Stimulated activated CD4-positive, alpha-beta T cell treated with anti-CD3 and anti-CD28 coated beads, Interleukin-1b, Interleukin-23, amount 100 ng/mL, for 4 hours (primary cell): Measurements from ENCODE around the gene ALPK1.
"Not testable (repeated sequence)": the region's sequence is repeated elsewhere in the genome, so short reads cannot be mapped to it uniquely, and the experiment has no call there.

Source experiments
- DNase-seq, 2 donors: peaks; one replicate each; pipeline ENCODE4 v3.0.0-alpha.2; 2020; ENCODE audit warnings: low read depth in 2 of 2

ALPK1 gene

DNA sequence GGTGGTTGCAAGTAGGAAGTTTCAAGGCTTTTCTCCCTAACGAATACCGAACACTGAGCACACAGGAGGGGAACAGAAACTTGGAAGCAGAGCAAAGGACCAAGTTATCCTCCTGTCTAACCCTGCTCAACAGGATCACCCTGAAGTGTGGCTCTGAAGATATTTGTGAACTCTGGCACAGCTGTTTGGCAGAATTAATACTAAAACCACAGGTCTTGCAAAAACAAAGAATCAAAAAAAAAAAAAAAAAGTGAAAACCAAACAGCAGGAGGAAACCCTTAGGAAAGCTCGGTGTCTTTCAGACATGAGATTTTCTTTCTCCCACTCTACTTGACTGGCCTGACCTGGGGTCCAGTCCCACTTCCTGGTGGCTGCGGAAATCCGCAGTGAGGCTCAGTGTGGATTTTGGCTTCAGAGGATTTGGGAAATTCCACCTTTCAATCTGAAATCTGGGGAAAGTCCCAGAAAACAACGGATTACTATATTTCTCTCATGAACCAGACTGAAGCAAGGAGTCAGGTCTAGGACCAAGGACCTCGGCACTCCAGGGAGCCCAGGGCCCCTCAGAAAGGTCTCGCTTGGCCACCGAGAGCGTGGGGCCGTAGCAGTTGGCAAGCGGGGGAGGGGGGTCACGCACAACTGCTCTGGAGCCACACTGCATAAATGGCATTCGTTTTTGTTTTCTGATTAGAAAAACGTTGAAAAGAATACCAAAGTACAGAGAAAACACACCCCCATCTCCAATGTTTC is 12.3 kb upstream of the ALPK1 start:
- DNase-seq: no peak

DNA sequence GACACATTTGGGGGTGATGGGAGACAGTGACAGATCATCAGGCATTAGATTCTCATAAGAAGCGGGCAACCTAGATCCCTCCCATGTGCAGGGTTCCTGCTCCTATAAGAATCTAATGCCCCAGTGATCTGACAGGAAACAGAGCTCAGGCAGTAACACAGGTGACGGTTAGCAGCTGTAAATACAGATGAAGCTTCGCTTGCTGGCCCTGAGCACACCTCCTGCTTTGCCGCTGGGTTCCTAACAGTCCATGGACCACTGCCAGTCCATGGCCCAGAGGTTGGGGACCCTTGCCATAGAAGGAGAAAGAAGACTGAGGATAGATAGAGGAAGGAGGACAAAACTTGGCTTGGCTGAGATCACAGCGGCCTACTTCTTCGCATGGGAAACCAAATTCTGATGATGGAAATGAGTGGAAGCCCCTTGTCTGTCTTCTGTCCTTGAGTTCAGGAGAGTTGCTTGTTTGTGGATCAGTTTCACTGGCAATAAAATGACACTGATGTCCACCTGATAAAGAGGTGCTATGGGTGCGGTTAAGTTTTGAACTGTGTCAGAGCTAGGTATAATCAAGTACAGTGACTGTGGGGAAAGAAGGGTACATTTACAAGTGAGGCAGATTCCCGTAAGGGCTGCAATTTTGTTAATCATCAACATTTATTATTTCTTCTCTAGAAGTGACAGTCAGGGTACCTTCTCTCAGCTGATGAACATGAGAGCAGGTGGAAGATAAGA is 9.7 kb upstream of the ALPK1 start:
- no peak for DNase-seq

GRCh38 chr4:112288455-112288854 is 8.7 kb upstream of the ALPK1 start:
- no peak for DNase-seq

DNA sequence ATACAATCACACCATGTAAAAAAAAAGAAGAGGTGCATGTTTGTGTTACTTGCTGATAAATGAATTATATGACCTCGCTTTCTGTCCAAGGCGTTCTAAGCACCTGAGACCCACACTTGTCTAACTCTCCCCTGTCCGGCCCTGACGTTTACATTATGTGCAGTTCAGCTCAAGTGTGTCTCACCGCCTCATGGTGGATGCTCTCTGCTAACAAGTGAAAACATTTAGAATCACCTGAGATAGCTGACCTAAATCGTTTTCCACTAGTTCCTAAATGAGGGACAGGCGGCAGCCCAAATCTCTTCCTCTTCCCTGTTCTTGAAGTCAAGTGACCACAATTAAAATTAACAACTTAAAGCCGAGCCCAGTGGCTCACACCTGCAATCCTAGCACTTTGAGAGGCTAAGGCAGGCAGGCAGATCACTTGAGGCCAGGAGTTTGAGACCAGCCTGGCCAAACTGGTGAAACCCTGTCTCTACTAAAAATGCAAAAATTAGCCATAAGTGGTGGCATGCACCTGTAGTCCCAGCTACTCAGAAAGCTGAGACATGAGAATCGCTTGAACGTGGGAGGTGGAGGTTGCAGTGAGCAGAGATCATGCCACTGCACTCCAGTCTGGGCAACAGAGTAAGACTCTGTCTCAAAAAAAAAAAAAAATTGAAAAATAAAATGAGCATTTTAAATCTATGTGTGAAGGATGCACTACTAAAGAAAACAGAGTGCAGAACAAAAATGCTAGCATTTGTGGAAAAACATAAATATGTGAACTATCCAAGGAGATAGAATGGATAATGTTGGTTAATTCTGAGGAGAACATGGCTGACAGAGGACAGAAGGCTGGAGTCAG is 7.5 kb upstream of the ALPK1 start:
- DNase-seq: no peak

DNA sequence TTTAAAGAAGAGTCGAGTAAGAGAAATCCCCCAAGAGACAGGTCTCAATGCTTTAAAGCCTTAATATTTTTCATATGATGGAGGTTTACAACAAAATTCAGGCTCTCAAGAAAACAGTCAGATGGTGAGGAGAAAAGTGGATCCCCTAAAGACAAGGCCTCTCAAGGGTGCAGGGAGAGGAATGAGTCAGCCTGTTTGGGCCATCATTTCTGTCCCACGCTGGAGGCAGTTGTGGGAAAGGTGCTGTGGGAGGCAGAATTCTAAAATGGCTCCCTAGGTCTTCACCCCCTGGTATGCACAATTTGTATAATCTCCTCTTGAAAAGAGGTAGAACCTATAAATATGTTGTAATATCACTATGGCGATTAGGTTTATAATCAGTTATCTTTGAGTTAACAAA is 6.8 kb upstream of the ALPK1 start:
- DNase-seq: no peak

- DNase-seq: no peak
Measured at GRCh38 chr4:112299721-112300120, 2.6 kb downstream of the ALPK1 start.

DNA sequence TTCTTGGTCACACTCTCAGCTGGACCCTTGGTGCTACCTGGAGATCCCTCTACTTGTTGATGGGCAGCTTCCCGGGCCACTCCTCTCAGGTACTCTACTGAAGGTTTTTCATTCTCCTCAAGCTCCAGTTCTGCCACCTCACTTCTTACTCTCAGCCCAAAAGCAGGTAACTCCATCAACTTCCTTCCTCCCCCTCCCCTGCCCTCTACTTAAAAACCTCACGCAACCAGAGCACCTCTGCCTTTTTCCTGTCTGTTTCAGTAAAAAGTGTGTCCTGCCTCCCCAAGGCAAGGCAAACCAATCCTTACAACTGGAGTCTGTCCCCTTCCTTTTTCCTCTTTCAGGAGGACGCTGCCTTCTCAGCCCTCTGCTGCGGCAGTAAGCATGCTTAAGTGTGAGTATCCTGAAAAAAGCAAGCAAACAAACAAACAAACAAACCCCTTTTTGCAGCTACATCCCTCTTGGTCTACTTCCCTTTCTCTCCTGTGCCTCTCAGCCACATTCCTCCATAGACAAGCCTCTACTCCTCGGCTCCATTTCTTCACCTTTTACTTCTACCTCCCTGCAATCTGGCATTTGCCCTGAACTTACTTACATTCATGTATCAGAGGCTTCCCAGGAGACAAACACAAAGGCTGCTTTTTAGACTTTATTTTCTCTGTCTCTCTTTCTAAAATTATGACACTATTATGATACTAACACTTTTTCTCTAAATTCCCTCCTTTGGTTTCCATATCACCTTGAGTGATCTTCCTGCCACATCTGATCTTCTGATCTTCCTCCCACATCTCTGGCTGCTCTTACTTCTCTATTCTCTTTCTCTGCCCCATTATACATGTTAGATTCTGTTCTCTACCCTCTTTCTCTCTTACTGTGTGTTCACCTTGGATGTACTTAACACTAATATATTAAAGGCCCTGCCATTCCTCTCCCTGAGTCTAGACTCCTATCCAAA is 5.4 kb downstream of the ALPK1 start:
- no peak for DNase-seq

DNA sequence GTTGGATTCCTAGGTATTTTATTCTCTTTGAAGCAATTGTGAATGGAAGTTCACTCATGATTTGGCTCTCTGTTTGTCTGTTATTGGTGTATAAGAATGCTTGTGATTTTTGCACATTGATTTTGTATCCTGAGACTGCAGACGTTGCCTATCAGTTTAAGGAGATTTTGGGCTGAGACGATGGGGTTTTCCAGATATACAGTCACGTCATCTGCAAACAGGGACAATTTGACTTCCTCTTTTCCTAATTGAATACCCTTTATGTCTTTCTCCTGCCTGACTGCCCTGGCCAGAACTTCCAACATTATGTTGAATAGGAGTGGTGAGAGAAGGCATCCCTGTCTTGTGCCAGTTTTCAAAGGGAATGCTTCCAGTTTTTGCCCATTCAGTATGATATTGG is 8.3 kb downstream of the ALPK1 start:
- DNase-seq: not testable (repeated sequence)

GRCh38 chr4:112309263-112309791 is 12.2 kb downstream of the ALPK1 start:
- not testable (repeated sequence) for DNase-seq

- no peak for DNase-seq
Measured at GRCh38 chr4:112311516-112311915, 14.3 kb downstream of the ALPK1 start.

DNA sequence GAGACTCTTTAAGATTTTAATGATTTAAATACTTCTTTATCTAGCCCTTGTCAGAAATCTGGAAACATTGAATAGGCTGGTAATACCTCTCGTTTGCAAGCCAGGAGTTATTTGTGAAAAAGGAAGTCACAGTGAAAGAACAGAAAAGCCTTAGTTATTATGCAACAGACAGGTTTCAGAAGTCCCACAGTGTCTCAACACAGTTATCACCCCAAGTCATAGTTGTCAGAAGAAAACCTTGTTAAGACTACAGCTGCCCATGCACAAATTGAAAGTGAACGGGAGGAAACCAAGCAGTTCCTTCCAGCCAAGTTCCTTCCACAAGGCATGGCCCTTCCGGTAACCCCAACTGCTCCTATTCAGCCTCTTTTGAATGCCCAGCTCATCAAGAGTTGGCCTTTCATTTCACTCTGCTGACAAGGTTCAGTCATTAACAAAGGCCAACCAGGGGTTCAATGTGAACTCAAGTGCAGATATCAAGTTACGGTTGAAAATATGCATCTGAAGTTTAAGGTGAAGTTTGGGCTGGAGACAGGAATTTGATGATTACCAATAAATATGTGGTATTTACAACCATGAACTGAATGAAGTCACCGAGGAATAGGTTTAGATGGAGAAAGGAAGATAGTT is 15.6 kb downstream of the ALPK1 start:
- DNase-seq: no peak

- no peak for DNase-seq
Measured at GRCh38 chr4:112315446-112315845, 18.3 kb downstream of the ALPK1 start.

- no peak for DNase-seq
Measured at GRCh38 chr4:112316360-112316759, 19.2 kb downstream of the ALPK1 start.

GRCh38 chr4:112318239-112319142 is 21.3 kb downstream of the ALPK1 start:
- no peak for DNase-seq

DNA sequence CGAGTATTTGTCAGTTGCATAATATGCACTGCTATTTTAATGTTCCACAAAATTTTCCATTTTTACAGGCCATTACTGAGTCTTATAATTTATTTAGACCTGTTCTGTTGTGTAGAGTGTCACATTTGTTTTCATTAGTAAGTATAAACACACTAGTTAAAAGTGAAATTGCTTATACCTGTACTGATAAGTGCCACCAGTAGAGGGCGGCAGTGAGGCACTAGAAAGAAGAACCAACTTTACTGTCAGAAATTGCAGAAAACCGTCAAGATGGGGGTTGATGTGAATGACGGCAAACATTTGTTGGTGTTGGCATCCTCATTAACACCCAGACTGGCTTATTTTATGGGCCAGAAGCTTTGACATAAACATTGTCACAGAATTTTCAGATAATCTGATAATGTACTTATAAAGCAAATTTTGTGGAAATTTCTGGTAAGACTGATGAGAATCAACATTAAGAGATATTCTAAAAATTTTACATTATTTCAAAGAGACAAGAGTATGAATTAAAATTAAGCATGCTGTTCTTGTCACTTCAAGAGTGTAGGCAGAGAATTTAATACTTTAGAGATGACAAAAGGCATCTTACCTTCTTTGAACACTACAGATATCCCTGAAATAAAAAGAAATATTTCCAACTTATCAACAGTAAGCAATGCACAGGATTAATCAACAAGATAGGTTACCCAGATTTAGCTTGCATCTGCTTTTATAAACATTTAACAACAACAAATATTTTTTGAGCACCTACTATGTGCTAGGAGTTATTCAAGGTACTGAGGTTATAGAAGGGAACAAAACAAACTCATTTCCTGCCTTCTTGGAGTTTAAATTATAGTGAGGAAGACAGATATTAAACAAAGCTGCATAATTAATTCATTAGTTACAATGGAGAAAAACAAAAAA is 24.9 kb downstream of the ALPK1 start:
- DNase-seq: peak; percentile 65 to 78

GRCh38 chr4:112322866-112323265 is 25.7 kb downstream of the ALPK1 start:
- DNase-seq: no peak

- DNase-seq: no peak
Measured at GRCh38 chr4:112325530-112325929, 28.4 kb downstream of the ALPK1 start.

DNA sequence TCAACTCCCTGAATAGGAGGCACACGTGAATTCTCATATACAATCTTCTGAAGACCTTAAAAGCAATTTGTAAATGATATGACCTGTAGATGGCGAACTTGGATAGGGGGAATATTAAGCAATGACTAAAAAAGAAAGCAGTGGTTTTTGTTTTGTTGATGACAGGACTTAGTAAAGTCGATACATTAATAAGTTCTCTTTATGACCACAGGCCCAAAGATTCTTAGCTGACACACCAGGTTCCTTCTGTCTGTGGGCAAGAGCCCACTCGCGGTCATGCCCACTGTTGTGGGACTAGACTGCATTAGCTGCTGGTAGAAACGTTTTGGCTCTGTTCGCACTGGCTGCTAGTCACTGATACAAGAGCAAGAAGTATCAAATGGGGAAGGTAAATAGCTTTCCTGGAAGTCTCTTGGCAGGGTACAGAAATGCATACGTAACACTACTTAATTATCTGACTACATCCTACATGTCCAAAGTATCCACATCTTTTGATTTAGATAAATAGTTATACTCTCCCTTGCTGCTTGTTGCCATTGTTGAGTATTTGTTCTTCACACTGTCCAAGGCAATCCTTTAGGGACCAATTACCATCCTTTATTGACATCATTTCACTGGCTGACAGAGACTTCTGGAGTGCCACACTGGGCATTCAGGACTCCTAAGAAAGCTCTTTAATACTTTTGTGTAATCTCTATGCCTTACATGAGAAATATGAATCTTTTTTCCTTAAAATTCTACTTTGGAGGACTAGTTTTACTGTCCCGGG is 31.0 kb downstream of the ALPK1 start:
- no peak for DNase-seq
